PC-3 (cell line): ENCODE data around the gene ZNF358. TPM values are rescaled to one million over a fixed set of nuclear protein-coding genes. Genes with fewer than 3 reads are reported as not detected.

Experiments used
- ATAC-seq: fragments of 200-7000 bp; cut with Tn5 transposase; 2 replicates; pipeline ENCODE4 v1.9.1; 2020; ENCODE audit warnings: mild to moderate bottlenecking, moderate library complexity
- BruUV-seq: library from RNA; stranded (reverse); fragments of 400-500 nt; replicated peaks from 2 replicates; lab custom pipeline; 2021; lab: Mats Ljungman, UMichigan
- CTCF ChIA-PET: fragments of 300-600 bp; sonication (Branson Sonifier 250); formaldehyde crosslinking; loops from one replicate; lab custom pipeline; 2022; ENCODE audit warnings: antibody characterized with exemption; lab: Charles Lee
- POLR2A ChIA-PET: fragments of 300-600 bp; sonication (Branson Sonifier 250); formaldehyde crosslinking; loops from one replicate; lab custom pipeline; 2022; ENCODE audit warnings: antibody characterized with exemption; ENCODE audit not compliant: unreplicated experiment; lab: Charles Lee
- DNase-seq: peaks from one replicate; pipeline ENCODE4 v3.0.0-alpha.2; 2015
- H2AFZ ChIP-seq: fragments of 300-600 bp; sonication (generic); 2 replicates; pipeline ENCODE4 v1.6.0; 2016; ENCODE audit warnings: antibody characterized with exemption, low read length
- H3F3A ChIP-seq: fragments of 300-600 bp; sonication (generic); one replicate; pipeline ENCODE4 v1.6.0; 2017; ENCODE audit warnings: antibody characterized with exemption, low read length, control low read depth, mild to moderate bottlenecking; ENCODE audit not compliant: unreplicated experiment
- H3K27ac ChIP-seq: fragments of 300-600 bp; sonication (generic); 2 replicates; pipeline ENCODE4 v1.5.1; 2016; ENCODE audit warnings: mild to moderate bottlenecking, low read length
- H3K27me3 ChIP-seq: fragments of 300-600 bp; sonication (generic); 2 replicates; pipeline ENCODE4 v1.6.1; 2016; ENCODE audit warnings: low read length, mixed read lengths
- H3K36me3 ChIP-seq: fragments of 300-600 bp; sonication (generic); 2 replicates; pipeline ENCODE4 v1.6.1; 2016; ENCODE audit warnings: low read depth, mixed run types, low read length, mixed read lengths
- H3K4me1 ChIP-seq: fragments of 300-600 bp; sonication (generic); 2 replicates; pipeline ENCODE4 v1.5.1; 2016; ENCODE audit warnings: low read length; ENCODE audit not compliant: insufficient read depth
- H3K4me2 ChIP-seq: fragments of 300-600 bp; sonication (generic); 2 replicates; pipeline ENCODE4 v1.6.0; 2016; ENCODE audit warnings: low read length
- H3K4me3 ChIP-seq: fragments of 300-600 bp; sonication (generic); 2 replicates; pipeline ENCODE4 v1.5.1; 2016; ENCODE audit warnings: mild to moderate bottlenecking, low read length, mixed read lengths
- H3K79me2 ChIP-seq: fragments of 300-600 bp; sonication (generic); 2 replicates; pipeline ENCODE4 v1.6.1; 2017; ENCODE audit warnings: low read length, mixed read lengths
- H3K9ac ChIP-seq: fragments of 300-600 bp; sonication (generic); 2 replicates; pipeline ENCODE4 v1.6.0; 2016; ENCODE audit warnings: mild to moderate bottlenecking, low read length
- H3K9me2 ChIP-seq: fragments of 300-600 bp; sonication (generic); replicated peaks from 2 replicates; pipeline ENCODE4 v1.6.1; 2016; ENCODE audit warnings: mixed run types, low read length, mixed read lengths
- H3K9me3 ChIP-seq: fragments of 300-600 bp; sonication (generic); 2 replicates; pipeline ENCODE4 v1.6.1; 2016; ENCODE audit warnings: low read length, mixed read lengths
- H4K20me1 ChIP-seq: fragments of 300-600 bp; sonication (generic); 2 replicates; pipeline ENCODE4 v1.6.1; 2016; ENCODE audit warnings: low read length, mixed read lengths
- EZH2 ChIP-seq: fragments of 300-600 bp; sonication (generic); IDR thresholded peaks from one replicate; pipeline ENCODE4 v1.6.1; 2017; ENCODE audit warnings: antibody characterized with exemption, mild to moderate bottlenecking, low read length; ENCODE audit not compliant: unreplicated experiment
- EZH2phosphoT487 ChIP-seq: fragments of 300-600 bp; sonication (generic); IDR thresholded peaks from 2 replicates; pipeline ENCODE4 v1.6.1; 2018; ENCODE audit warnings: mild to moderate bottlenecking, antibody characterized with exemption, low read length, borderline replicate concordance
- intact Hi-C: fragments of 100-400 bp; cut with micrococcal nuclease; formaldehyde crosslinking; loops from 2 replicates; pipeline ENCODE4 v1.9.0; 2023
- total RNA-seq: library from RNA; depleted of rRNA; stranded (reverse); fragments of >200 nt; gene quantifications from 2 replicates; pipeline ENCODE4 v1.2.3, GENCODE V29; 2014
- TF ChIP-seq, protein P1 (sequence below): fragments of 300-600 bp; sonication (generic); conservative IDR thresholded peaks from 2 replicates; pipeline ENCODE4 v1.5.1; 2017; ENCODE audit warnings: antibody characterized with exemption, low read depth, mild to moderate bottlenecking, low read length

The ZNF358 gene
- total RNA-seq, 1 experiment from 2014 or later: 41.6 TPM

DNA sequence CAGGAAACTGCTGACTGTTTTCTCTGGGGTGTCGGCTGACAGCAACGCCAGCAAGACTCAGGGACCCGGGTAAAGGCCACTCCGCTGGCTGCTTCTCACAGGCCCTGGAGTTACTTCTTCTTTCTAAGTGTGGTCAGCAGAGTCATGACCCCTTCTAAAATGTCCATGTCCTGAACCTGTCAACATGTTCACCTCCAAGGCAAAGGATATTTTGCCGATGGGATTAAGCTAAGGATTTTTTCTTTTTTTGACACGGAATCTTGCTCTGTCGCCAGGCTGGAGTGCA is 35.0 kb upstream of the ZNF358 start:
- TF ChIP-seq, protein P1, sequence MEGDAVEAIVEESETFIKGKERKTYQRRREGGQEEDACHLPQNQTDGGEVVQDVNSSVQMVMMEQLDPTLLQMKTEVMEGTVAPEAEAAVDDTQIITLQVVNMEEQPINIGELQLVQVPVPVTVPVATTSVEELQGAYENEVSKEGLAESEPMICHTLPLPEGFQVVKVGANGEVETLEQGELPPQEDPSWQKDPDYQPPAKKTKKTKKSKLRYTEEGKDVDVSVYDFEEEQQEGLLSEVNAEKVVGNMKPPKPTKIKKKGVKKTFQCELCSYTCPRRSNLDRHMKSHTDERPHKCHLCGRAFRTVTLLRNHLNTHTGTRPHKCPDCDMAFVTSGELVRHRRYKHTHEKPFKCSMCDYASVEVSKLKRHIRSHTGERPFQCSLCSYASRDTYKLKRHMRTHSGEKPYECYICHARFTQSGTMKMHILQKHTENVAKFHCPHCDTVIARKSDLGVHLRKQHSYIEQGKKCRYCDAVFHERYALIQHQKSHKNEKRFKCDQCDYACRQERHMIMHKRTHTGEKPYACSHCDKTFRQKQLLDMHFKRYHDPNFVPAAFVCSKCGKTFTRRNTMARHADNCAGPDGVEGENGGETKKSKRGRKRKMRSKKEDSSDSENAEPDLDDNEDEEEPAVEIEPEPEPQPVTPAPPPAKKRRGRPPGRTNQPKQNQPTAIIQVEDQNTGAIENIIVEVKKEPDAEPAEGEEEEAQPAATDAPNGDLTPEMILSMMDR: no peak
- TF ChIP-seq EZH2 (no peak), EZH2phosphoT487 (no peak)
- no peaks in the 10 kb centered on the region for H3K9me2 ChIP-seq
- H3K79me2 ChIP-seq: no peaks in the 10 kb centered on the region
- no peak overlapping the region for H3K4me3 ChIP-seq
- CTCF ChIA-PET: no interaction called here
- H3K27me3 ChIP-seq: no peaks in the 10 kb centered on the region
- intact Hi-C loops: no loop called here
- ATAC-seq (no peak), DNase-seq (no peak)
- H3K9ac ChIP-seq: no peak overlapping the region
- no peak overlapping the region for H3K4me2 ChIP-seq
- H3F3A ChIP-seq: no peaks in the 10 kb centered on the region
- no peaks in the 10 kb centered on the region for H4K20me1 ChIP-seq
- BruUV-seq: no TSS peak
- H3K27ac ChIP-seq: no peak overlapping the region
- peaks cover 8% of the 10 kb centered on the region for H3K4me1 ChIP-seq
- H3K36me3 ChIP-seq: no peaks in the 10 kb centered on the region
- H3K9me3 ChIP-seq: no peaks in the 10 kb centered on the region
- no peak overlapping the region for H2AFZ ChIP-seq
- POLR2A ChIA-PET: no interaction called here

DNA sequence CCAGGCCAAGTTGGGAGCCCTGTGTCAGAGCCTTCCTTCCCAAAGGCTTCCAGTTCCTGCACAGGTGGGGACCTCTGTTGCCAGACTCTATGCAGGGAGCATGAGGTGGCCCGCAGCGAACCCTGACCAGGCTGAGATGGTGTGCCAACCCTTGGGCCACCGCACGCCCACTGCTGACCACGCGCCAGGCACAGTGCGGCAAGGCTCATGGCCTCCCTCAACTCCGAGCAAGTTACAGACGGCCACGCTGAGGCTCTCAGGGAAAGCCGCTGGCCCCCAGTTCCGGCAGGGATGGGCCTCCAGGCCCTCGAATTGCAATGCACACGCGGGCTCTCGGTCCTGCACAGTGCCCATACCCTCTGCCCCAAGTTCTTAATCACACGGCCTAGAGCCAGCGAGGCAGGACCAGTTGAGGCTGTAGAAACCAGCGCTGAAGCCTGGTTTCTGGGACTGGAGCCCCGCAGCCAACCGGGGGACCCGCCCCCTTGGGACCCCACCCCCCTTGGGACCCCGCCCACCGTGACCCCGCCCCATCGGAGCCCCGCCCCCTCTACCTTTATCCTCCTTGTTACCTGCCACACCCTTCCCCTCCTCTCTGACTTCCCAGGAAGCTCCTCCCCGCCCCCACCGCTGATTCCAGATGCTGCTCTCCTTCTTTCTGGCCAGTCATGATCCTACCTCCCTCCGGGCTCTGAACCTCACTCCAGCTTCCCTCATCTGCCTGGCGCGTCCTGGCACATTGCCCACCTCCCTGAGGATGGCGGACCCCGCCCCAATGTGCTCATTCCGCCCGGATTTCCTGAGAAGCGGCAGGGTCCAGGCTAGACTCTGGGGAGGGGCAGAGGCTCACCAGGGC is 33.1 kb upstream of the ZNF358 start:
- peak overlapping the region; percentile 30 for H3K4me2 ChIP-seq

More for the DNA sequence above, 33.1 kb upstream of the ZNF358 start:
- H3K9me2 ChIP-seq: no peaks in the 10 kb centered on the region
- H4K20me1 ChIP-seq: no peaks in the 10 kb centered on the region
- no peaks in the 10 kb centered on the region for H3F3A ChIP-seq
- POLR2A ChIA-PET: interaction anchor here (0.7 kb wide), 1 partner anchor 24 kb away, joined by 3 read pairs; no protein-coding TSS in a partner anchor
- H3K9me3 ChIP-seq: no peaks in the 10 kb centered on the region
- BruUV-seq: no TSS peak
- H3K9ac ChIP-seq: no peak overlapping the region
- intact Hi-C loops: no loop called here
- DNase-seq (peak; percentile 57), ATAC-seq (0 out of 2 replicates have a peak, but pooled peaks have one; percentile 16)
- TF ChIP-seq, protein P1: no peak
- TF ChIP-seq EZH2phosphoT487 (no peak), EZH2 (no peak)
- H3K4me3 ChIP-seq: no peak overlapping the region
- H3K36me3 ChIP-seq: no peaks in the 10 kb centered on the region
- CTCF ChIA-PET: no interaction called here
- no peak overlapping the region for H2AFZ ChIP-seq
- H3K4me1 ChIP-seq: peaks cover 8% of the 10 kb centered on the region
- H3K27ac ChIP-seq: peak overlapping the region; percentile 21; the same call in 1 of the 2 replicates
- no peaks in the 10 kb centered on the region for H3K79me2 ChIP-seq
- H3K27me3 ChIP-seq: no peaks in the 10 kb centered on the region
